GM23338 (cell line): ENCODE results near the gene PSMD14. TPM values are rescaled to one million over a fixed set of nuclear protein-coding genes. Genes with fewer than 3 reads are reported as not detected.

Experiments used
- EZH2phosphoT487 ChIP-seq: fragments of 200-600 bp; sonication (generic); IDR thresholded peaks from one replicate; pipeline ENCODE4 v1.8.1; 2018; ENCODE audit warnings: antibody characterized with exemption; ENCODE audit not compliant: unreplicated experiment
- NANOG ChIP-seq: IDR thresholded peaks from 2 replicates; pipeline ENCODE4 v1.6.1; 2016; ENCODE audit warnings: antibody characterized with exemption, borderline replicate concordance
- ZNF114 ChIP-seq: fragments of 250-450 bp; sonication (Bioruptor Pico); IDR thresholded peaks from 2 replicates; pipeline ENCODE4 v1.5.0; 2020; ENCODE audit warnings: mild to moderate bottlenecking, moderate library complexity
- polyA plus RNA-seq: library from polyadenylated mRNA; unstranded; fragments of >200 nt; fragmentation: Nextera tagmentation; extraction: Ambion mirVana; gene quantifications from 2 replicates; pipeline ENCODE4 v1.2.1, GENCODE V29; 2016
- total RNA-seq: library from RNA; depleted of rRNA; stranded (reverse); fragments of >200 nt; shearing (Covaris generic); gene quantifications from 2 replicates; pipeline ENCODE4 v1.2.3, GENCODE V29; 2014
- TF ChIP-seq, protein P1 (sequence below): fragments of 250-450 bp; sonication (Bioruptor Pico); IDR thresholded peaks from 2 replicates; pipeline ENCODE4 v1.5.0; 2020; ENCODE audit warnings: mild to moderate bottlenecking, moderate library complexity
- TF ChIP-seq, protein P2 (sequence below): IDR thresholded peaks from one replicate; pipeline ENCODE4 v1.6.1; 2018; ENCODE audit warnings: antibody characterized with exemption; ENCODE audit not compliant: unreplicated experiment
- TF ChIP-seq, protein P3 (sequence below): IDR thresholded peaks from 2 replicates; pipeline ENCODE4 v1.6.1; 2016; ENCODE audit warnings: antibody characterized with exemption

Gene PSMD14
- total and polyA plus RNA-seq, 2 experiments from 2014 or later: 92.2 to 123 TPM

DNA sequence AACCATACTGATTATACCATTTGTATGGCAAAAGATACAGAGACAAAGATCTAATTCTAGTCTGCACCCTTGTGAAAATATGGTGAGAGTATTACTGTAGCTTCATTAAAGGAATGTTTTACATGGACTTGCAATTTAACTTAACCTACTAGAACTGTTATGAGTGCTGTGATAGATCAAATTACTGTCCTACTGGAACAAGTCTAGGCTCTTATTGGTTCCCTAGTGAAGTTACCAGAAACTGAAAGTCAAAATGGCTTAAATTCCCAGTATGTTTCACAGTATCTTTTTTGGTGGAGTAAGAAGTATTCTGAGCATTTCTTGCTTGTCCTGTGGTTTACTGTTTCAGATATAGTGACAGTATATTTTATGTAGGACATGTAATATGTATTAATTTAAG, 104.1 kb downstream of the PSMD14 start (continued):
- TF ChIP-seq, protein P1, sequence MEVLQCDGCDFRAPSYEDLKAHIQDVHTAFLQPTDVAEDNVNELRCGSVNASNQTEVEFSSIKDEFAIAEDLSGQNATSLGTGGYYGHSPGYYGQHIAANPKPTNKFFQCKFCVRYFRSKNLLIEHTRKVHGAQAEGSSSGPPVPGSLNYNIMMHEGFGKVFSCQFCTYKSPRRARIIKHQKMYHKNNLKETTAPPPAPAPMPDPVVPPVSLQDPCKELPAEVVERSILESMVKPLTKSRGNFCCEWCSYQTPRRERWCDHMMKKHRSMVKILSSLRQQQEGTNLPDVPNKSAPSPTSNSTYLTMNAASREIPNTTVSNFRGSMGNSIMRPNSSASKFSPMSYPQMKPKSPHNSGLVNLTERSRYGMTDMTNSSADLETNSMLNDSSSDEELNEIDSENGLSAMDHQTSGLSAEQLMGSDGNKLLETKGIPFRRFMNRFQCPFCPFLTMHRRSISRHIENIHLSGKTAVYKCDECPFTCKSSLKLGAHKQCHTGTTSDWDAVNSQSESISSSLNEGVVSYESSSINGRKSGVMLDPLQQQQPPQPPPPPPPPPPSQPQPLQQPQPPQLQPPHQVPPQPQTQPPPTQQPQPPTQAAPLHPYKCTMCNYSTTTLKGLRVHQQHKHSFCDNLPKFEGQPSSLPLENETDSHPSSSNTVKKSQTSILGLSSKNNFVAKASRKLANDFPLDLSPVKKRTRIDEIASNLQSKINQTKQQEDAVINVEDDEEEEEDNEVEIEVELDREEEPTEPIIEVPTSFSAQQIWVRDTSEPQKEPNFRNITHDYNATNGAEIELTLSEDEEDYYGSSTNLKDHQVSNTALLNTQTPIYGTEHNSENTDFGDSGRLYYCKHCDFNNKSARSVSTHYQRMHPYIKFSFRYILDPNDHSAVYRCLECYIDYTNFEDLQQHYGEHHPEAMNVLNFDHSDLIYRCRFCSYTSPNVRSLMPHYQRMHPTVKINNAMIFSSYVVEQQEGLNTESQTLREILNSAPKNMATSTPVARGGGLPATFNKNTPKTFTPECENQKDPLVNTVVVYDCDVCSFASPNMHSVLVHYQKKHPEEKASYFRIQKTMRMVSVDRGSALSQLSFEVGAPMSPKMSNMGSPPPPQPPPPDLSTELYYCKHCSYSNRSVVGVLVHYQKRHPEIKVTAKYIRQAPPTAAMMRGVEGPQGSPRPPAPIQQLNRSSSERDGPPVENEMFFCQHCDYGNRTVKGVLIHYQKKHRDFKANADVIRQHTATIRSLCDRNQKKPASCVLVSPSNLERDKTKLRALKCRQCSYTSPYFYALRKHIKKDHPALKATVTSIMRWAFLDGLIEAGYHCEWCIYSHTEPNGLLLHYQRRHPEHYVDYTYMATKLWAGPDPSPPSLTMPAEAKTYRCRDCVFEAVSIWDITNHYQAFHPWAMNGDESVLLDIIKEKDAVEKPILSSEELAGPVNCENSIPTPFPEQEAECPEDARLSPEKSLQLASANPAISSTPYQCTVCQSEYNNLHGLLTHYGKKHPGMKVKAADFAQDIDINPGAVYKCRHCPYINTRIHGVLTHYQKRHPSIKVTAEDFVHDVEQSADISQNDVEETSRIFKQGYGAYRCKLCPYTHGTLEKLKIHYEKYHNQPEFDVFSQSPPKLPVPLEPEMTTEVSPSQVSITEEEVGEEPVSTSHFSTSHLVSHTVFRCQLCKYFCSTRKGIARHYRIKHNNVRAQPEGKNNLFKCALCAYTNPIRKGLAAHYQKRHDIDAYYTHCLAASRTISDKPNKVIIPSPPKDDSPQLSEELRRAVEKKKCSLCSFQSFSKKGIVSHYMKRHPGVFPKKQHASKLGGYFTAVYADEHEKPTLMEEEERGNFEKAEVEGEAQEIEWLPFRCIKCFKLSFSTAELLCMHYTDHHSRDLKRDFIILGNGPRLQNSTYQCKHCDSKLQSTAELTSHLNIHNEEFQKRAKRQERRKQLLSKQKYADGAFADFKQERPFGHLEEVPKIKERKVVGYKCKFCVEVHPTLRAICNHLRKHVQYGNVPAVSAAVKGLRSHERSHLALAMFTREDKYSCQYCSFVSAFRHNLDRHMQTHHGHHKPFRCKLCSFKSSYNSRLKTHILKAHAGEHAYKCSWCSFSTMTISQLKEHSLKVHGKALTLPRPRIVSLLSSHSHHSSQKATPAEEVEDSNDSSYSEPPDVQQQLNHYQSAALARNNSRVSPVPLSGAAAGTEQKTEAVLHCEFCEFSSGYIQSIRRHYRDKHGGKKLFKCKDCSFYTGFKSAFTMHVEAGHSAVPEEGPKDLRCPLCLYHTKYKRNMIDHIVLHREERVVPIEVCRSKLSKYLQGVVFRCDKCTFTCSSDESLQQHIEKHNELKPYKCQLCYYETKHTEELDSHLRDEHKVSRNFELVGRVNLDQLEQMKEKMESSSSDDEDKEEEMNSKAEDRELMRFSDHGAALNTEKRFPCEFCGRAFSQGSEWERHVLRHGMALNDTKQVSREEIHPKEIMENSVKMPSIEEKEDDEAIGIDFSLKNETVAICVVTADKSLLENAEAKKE (CRISPR knock-in tag): no peak
- no peak for TF ChIP-seq ZNF114 (CRISPR knock-in tag)
- TF ChIP-seq, protein P2, sequence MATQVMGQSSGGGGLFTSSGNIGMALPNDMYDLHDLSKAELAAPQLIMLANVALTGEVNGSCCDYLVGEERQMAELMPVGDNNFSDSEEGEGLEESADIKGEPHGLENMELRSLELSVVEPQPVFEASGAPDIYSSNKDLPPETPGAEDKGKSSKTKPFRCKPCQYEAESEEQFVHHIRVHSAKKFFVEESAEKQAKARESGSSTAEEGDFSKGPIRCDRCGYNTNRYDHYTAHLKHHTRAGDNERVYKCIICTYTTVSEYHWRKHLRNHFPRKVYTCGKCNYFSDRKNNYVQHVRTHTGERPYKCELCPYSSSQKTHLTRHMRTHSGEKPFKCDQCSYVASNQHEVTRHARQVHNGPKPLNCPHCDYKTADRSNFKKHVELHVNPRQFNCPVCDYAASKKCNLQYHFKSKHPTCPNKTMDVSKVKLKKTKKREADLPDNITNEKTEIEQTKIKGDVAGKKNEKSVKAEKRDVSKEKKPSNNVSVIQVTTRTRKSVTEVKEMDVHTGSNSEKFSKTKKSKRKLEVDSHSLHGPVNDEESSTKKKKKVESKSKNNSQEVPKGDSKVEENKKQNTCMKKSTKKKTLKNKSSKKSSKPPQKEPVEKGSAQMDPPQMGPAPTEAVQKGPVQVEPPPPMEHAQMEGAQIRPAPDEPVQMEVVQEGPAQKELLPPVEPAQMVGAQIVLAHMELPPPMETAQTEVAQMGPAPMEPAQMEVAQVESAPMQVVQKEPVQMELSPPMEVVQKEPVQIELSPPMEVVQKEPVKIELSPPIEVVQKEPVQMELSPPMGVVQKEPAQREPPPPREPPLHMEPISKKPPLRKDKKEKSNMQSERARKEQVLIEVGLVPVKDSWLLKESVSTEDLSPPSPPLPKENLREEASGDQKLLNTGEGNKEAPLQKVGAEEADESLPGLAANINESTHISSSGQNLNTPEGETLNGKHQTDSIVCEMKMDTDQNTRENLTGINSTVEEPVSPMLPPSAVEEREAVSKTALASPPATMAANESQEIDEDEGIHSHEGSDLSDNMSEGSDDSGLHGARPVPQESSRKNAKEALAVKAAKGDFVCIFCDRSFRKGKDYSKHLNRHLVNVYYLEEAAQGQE: no peak
- TF ChIP-seq NANOG: no peak
- TF ChIP-seq EZH2phosphoT487: no peak
- TF ChIP-seq, protein P3, sequence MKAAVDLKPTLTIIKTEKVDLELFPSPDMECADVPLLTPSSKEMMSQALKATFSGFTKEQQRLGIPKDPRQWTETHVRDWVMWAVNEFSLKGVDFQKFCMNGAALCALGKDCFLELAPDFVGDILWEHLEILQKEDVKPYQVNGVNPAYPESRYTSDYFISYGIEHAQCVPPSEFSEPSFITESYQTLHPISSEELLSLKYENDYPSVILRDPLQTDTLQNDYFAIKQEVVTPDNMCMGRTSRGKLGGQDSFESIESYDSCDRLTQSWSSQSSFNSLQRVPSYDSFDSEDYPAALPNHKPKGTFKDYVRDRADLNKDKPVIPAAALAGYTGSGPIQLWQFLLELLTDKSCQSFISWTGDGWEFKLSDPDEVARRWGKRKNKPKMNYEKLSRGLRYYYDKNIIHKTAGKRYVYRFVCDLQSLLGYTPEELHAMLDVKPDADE: no peak
